MM.1S (cell line): ENCODE data around the gene GSDMA.

Experiments
- CTCF ChIP-seq: fragments of 300-600 bp; sonication (generic); IDR thresholded peaks from 2 replicates; pipeline ENCODE4 v1.5.1; 2016; ENCODE audit warnings: antibody characterized with exemption, low read length, mixed read lengths
- EZH2 ChIP-seq: fragments of 300-600 bp; sonication (generic); optimal IDR thresholded peaks from 2 replicates; pipeline ENCODE3; 2017; ENCODE audit warnings: low read depth, mild to moderate bottlenecking, antibody characterized with exemption, low read length, mixed read lengths
- EZH2phosphoT487 ChIP-seq: fragments of 300-600 bp; sonication (generic); IDR thresholded peaks from 2 replicates; pipeline ENCODE4 v1.6.1; 2018; ENCODE audit warnings: antibody characterized with exemption, low read length

- TF ChIP-seq CTCF (no peak), EZH2phosphoT487 (no peak), EZH2 (no peak)
Observed at GRCh38 chr17:39994448-39994847, 31.6 kb downstream of the GSDMA start.
